ENCODE measurements around the gene EDEM2. TPM values are rescaled to one million over a fixed set of nuclear protein-coding genes. Genes with fewer than 3 reads are reported as not detected.
"Not testable (repeated sequence)": the region's sequence is repeated elsewhere in the genome, so short reads cannot be mapped to it uniquely, and the experiment has no call there.

The EDEM2 gene
- total RNA-seq, 1 donor from 2014 or later = 29.0 TPM

DNA sequence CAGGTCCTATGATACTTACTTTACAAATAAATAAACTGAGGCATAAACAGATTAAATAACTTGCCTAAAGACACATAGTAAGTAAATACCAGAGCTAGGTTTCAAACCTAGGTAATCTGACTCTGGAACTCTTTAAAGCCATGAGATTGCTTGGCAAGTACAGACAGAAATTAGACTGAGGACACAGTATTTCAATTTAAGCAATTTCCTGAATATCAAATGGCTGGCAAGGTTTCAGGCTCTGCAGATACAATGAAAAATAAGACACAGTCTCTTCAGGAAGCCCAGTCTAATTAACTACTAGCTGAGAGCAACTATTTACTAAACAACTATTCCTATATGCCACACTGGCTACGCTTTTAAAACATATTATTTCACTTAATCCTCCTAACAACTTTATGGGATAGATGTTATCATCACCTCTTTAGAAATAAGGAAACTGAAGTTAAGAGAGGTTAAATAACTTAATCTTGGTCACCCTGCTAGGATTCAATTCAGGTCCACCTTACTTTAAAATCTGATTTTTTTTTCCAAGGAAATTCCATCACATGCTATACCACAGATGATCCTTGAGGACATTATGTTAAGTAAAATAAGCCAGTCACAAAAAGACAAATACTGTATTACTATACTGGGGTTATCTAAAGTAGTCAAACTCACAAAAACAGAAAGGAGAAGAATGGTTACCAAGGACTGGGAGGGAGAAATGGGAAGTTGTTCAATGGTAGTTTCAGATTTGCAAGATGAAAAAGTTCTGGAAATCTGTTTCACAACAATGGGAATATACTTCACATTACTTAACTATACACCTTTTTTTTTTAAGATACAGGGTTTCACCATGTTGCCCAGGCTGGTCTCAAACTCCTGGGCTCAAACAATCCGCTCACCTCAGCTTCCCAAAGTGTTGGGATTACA, 58.6 kb downstream of the EDEM2 start:
- intact Hi-C loops (cut with micrococcal nuclease) = no loop called here

DNA sequence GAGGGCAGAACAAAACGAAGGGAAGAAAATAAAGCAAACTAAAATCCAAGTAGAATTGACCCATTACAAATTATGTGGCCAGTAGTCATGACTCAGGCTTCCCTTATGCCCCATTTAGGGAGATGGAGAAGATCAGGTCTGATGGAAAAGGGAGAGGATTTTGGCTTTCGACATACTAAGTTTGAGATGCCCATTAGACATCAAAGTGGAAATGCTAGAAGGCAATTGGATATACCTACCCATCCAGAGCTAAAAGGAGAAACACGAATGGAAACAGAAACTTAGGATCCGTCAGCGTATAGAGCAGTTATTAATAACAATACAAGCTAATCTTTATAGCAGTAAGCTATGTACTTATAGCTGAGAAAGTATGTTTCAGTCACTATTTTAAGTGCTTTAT, 59.3 kb downstream of the EDEM2 start:
- intact Hi-C loops (cut with micrococcal nuclease) = no loop called here

DNA sequence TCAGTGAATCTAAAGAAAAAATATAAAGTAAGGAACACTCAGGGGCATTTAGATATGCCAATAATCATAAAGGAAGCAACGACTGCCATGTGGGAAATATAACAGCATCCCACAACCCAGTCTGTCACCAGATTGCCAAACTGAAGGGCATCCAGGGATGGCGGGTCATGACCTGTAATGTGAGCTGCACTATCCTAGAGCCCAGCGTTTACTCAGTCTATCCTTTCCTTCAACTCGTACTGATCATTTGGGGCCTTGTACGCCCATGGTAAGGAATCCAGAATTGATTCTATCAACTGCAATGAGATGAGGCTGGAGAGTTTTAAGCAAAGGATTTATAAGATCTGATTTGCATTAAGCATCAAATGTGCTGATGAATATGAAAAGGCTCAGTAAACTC, 59.8 kb downstream of the EDEM2 start:
- intact Hi-C loops (cut with micrococcal nuclease) = no loop called here

DNA sequence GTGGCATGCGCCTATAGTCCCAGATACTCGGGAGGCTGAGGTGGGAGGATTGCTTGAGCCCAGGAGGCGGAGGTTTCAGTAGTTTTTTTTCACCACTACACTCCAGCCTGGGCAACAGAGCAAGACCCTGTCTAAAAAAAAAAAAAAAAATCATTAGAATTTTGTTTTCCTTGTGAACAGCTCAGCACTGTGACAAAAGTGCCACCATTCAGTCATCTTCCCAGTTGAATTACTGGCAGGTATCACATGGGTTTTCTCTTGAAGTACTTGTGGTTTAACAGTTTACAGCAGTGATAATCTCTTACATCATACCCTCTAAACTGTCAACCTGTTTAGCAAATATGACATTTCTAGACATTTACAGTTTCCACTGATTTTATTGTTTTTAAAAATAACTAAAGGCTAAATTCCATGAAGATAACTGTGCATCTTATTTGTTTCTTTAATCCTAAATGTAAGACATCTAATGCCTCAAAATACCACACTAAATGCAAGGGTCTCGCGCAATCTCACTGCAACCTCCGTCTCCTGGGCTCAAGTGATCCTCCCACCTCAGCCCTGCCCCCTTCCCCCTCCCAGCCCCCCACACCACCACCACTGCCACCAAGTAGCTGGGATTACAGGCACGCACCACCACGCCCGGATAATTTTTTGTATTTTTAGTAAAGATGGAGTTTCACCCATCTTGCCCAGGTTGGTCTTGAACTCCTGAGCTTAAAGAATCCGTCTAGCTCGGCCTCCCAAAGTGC, 61.5 kb downstream of the EDEM2 start:
- intact Hi-C loops (cut with micrococcal nuclease) = no loop called here

DNA sequence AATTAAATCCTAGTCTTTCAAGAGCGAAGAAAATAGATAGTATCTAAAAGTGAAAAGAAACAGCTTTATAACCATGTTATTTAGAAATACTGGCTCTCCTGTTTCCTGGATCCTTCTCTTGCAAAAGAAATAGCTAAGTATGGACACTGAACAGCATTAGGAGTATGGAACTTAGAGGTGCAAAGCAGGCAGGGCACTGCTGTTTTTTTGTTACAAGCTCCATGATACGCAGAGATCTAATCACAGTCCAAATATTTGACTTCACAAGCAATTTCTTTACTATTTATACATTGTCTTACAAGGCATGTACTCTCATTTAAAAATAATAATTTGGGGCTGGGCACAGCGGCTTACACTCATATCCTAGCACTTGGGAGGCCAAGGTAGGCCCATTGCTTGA, 62.1 kb downstream of the EDEM2 start:
- intact Hi-C loops (cut with micrococcal nuclease) = no loop called here

- intact Hi-C loops (cut with micrococcal nuclease) = not testable (repeated sequence)
These were observed 66.8 kb downstream of the EDEM2 start for GRCh38 chr20:35080348-35080642.

GRCh38 chr20:35079472-35080347, 67.4 kb downstream of the EDEM2 start:
- intact Hi-C loops (cut with micrococcal nuclease) = no loop called here

- intact Hi-C loops (cut with micrococcal nuclease) = no loop called here
These were observed 69.3 kb downstream of the EDEM2 start for GRCh38 chr20:35077872-35078271.

- intact Hi-C loops (cut with micrococcal nuclease) = no loop called here
These were observed 69.8 kb downstream of the EDEM2 start for GRCh38 chr20:35077341-35077740.

DNA sequence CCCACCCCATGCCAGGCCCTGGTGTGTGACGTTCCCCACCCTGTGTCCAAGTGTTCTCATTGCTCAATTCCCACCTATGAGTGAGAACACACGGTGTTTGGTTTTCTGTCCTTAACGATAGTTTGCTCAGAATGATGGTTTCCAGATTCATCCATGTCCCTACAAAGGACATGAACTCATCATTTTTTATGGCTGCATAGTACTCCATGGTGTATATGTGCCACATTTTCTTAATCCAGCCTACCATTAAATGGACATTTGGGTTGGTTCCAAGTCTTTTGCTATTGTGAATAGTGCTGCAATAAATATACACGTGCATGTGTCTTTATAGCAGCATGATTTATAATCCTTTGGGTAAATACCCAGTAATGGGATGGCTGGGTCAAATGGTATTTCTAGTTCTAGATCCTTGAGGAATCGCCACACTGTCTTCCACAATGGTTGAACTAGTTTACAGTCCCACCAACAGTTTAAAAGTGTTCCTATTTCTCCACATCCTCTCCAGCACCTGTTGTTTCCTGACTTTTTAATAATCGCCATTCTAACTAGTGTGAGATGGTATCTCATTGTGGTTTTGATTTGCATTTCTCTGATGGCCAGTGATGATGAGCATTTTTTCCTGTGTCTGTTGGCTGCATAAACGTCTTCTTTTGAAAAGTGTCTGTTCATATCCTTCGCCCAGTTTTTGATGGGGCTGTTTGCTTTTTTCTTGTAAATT, 75.5 kb downstream of the EDEM2 start:
- intact Hi-C loops (cut with micrococcal nuclease) = not testable (repeated sequence)

DNA sequence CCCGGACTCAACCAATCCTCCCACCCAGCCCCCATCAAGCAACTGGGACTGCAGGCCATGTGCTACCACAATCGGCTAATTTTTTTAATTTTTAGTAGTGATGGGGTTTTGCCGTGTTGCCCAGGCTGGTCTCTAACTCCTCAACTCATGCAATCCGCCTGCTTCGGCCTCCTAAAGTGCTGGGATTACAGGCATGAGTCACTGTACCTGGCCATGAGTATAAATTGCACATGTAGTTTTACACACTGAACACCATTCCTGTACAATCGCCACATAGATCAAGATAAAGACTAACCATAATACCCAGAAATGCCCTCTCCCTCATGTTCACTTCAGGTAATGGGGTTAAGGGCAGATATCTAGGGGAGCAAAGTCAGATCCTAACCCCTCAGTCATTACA, 80.9 kb downstream of the EDEM2 start:
- intact Hi-C loops (cut with micrococcal nuclease) = no loop called here

Other genes starting within 250 kb of the EDEM2 start
- gene GSS, start 191.5 kb downstream of the EDEM2 start, total RNA-seq = 47.2 and 53.1 TPM in 2 replicates
- 0.20 TPM in 2 replicates for gene MYH7B, start 191.5 kb downstream of the EDEM2 start, total RNA-seq
- 50.3 and 50.6 TPM in 2 replicates for gene TRPC4AP, start 54.5 kb downstream of the EDEM2 start, total RNA-seq
- gene PROCR, start 24.7 kb upstream of the EDEM2 start, total RNA-seq = 0.41 and 0.45 TPM in 2 replicates
- gene MMP24, start 79.4 kb upstream of the EDEM2 start, total RNA-seq = not detected in 2 replicates
- gene MMP24OS, start 130.8 kb upstream of the EDEM2 start, total RNA-seq = 25.2 and 29.4 TPM in 2 replicates
- gene EIF6, start 137.4 kb upstream of the EDEM2 start, total RNA-seq = 111 and 112 TPM in 2 replicates
- not detected in 2 replicates for gene FAM83C, start 145.1 kb upstream of the EDEM2 start, total RNA-seq

All from T-helper 2 cell treated with Interferon-gamma antibody and Interleukin-4, amounts not matched to agents 100 ng/mL and 5 ng/mL, for 36 hours (primary cell).